Activated CD8-positive, alpha-beta memory T cell treated with anti-CD3 and anti-CD28 coated beads for 36 hours (primary cell): ENCODE measurements around the gene PTK6. TPM values are rescaled to one million over a fixed set of nuclear protein-coding genes. Genes with fewer than 3 reads are reported as not detected.
"Not testable (repeated sequence)": the region's sequence is repeated elsewhere in the genome, so short reads cannot be mapped to it uniquely, and the experiment has no call there.

ENCODE experiments used
- CTCF ChIA-PET: fragments of 350-600 bp; sonication (Branson Sonifier 250); formaldehyde crosslinking; loops from one replicate; lab custom pipeline; 2021; ENCODE audit warnings: antibody characterized with exemption; lab: Charles Lee
- POLR2A ChIA-PET: fragments of 350-600 bp; sonication (Branson Sonifier 250); formaldehyde crosslinking; loops from one replicate; lab custom pipeline; 2021; ENCODE audit warnings: antibody characterized with exemption; lab: Charles Lee
- total RNA-seq, 2 experiments: library from RNA; stranded (reverse); gene quantifications; one replicate each; pipeline ENCODE4 v1.2.3, GENCODE V29; 2021

Gene PTK6
- total RNA-seq, 2 experiments from 2014 or later: 0.15 TPM

- POLR2A ChIA-PET: no interaction called here
- CTCF ChIA-PET: interaction anchor here (0.9 to 1.1 kb wide), 2 partner anchors 11 to 43 kb away, joined by 3 read pairs; no protein-coding TSS in a partner anchor
Measured at GRCh38 chr20:63484651-63485403, 52.3 kb downstream of the PTK6 start.

GRCh38 chr20:63484236-63484635 is 52.9 kb downstream of the PTK6 start:
- POLR2A ChIA-PET: no interaction called here
- CTCF ChIA-PET: interaction anchor here (0.9 to 1.1 kb wide), 2 partner anchors 12 to 42 kb away, joined by 3 read pairs; no protein-coding TSS in a partner anchor

GRCh38 chr20:63483834-63484233 is 53.3 kb downstream of the PTK6 start:
- POLR2A ChIA-PET: no interaction called here

GRCh38 chr20:63482021-63482587 is 55.1 kb downstream of the PTK6 start:
- POLR2A ChIA-PET: interaction anchor here (1.0 kb wide), 1 partner anchor 39 kb away, joined by 4 read pairs; no protein-coding TSS in a partner anchor

More at GRCh38 chr20:63483834-63484233, 53.3 kb downstream of the PTK6 start:
- CTCF ChIA-PET: interaction anchor here (0.9 to 1.1 kb wide), 2 partner anchors 12 to 42 kb away, joined by 3 read pairs; no protein-coding TSS in a partner anchor

GRCh38 chr20:63481503-63481902 is 55.7 kb downstream of the PTK6 start:
- ChIA-PET CTCF (no interaction called here), POLR2A (no interaction called here)

More at GRCh38 chr20:63482021-63482587, 55.1 kb downstream of the PTK6 start:
- CTCF ChIA-PET: interaction anchor here (1.1 kb wide), 1 partner anchor 18 kb away, joined by 3 read pairs; no protein-coding TSS in a partner anchor

GRCh38 chr20:63479695-63480419 is 57.3 kb downstream of the PTK6 start:
- POLR2A ChIA-PET: not testable (repeated sequence)

DNA sequence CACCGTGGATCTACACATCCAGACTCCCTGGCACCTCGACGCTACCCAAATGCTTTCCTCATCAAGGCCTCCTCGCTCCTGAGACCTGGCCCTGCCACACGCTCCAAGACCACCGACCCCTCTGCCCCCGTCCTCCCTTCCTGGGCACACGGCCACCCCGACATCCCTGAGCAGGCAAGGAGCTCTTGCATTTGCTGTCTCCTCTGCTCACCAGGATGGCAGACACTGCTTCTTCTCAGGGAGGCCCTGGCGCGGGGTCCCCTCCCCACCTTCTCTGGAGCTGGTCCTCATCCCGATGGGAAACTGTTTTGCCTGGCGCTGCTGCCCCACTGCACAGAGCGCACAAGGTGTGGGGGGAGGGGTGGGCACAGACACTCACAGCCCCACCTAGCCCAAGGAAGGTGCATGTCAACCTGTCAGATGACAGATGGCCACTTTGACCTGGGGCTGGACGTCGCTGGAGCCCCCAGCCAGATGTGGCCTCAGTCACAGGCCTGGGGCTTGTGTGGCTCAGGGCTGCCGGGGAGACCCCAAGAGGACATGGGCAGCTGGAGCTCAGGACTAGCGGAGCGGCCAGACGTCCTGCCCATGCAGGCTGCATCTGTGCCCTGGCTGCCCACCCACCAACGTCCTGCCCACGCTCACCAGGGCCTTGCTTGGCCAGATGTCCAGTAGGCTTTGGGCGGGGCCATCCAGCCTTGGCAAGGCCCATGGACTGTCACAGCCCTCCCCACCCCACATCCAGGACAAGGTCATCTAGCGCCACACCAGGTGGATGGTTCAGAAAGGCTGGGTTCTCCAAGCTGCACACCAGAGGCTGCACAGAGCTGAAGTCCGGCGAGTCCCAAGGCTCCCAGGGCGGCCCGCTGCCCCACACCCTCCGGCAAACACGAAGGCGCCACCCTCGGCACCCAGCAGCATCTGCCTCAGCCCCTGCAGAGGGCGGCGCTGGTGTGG is 58.6 kb downstream of the PTK6 start:
- ChIA-PET POLR2A (no interaction called here), CTCF (interaction anchor here (0.6 kb wide), 1 partner anchor 315 kb away, joined by 6 read pairs; no protein-coding TSS in a partner anchor)

More at GRCh38 chr20:63479695-63480419, 57.3 kb downstream of the PTK6 start:
- CTCF ChIA-PET: interaction anchor here (1.0 kb wide), 1 partner anchor 17 kb away, joined by 4 read pairs; no protein-coding TSS in a partner anchor

Other genes with a start within 250 kb of the PTK6 start
- gene COL20A1, start 244.2 kb downstream of the PTK6 start, total RNA-seq: not detected
- not detected for gene CHRNA4, start 176.0 kb downstream of the PTK6 start, total RNA-seq
- gene KCNQ2, start 64.7 kb downstream of the PTK6 start, total RNA-seq: not detected
- gene EEF1A2, start 38.3 kb downstream of the PTK6 start, total RNA-seq: under 1 TPM in 1 of 2 experiments, not detected in 1; 0.13 TPM
- gene PPDPF, start 16.6 kb downstream of the PTK6 start, total RNA-seq: 100 to 1,000 TPM; 163 to 166 TPM
- gene SRMS, start 10.4 kb upstream of the PTK6 start, total RNA-seq: not detected
- gene FNDC11, start 16.8 kb upstream of the PTK6 start, total RNA-seq: under 1 TPM; 0.08 to 0.19 TPM
- 1 to 10 TPM; 4.8 TPM for gene HELZ2, start 36.9 kb upstream of the PTK6 start, total RNA-seq
- 10 to 100 TPM; 12.7 to 13.3 TPM for gene GMEB2, start 89.7 kb upstream of the PTK6 start, total RNA-seq
- 10 to 100 TPM; 14.5 to 16.2 TPM for gene STMN3, start 116.0 kb upstream of the PTK6 start, total RNA-seq
- 10 to 100 TPM; 51.2 to 56.8 TPM for gene RTEL1, start 120.9 kb upstream of the PTK6 start, total RNA-seq
- gene TNFRSF6B, start 159.3 kb upstream of the PTK6 start, total RNA-seq: not detected
- 10 to 100 TPM; 63.7 to 65.2 TPM for gene ARFRP1, start 170.6 kb upstream of the PTK6 start, total RNA-seq
- 10 to 100 TPM; 24.9 to 25.1 TPM for gene ZGPAT, start 170.7 kb upstream of the PTK6 start, total RNA-seq
- gene LIME1, start 199.3 kb upstream of the PTK6 start, total RNA-seq: 10 to 100 TPM in 1 of 2 experiments, 1 to 10 TPM in 1; 9.9 to 10.8 TPM
- 10 to 100 TPM; 31.0 to 34.4 TPM for gene SLC2A4RG, start 202.4 kb upstream of the PTK6 start, total RNA-seq